ENCODE results near the gene MT3.

The MT3 gene

GRCh38 chr16:56631197-56631596 lies 41.9 kb downstream of the MT3 start:
- DNase-seq (ENCODE audit: low read depth in 2 of 2), result no peak

DNA sequence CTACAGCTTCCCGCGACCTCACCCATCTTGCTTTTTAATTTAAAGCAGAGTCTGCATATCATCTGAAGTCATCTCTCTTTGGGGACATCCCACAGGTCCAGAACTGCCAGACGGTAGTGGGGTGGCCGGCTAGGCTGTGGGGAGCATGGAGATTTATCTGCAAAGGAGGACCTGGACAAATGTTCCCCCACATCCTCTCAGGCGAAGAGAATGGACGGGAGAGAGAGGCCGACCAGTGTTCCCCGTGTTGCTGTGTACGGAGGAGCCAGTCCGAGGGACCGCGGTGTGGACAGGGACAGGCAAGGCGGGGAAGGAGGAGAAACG lies 42.5 kb downstream of the MT3 start:
- DNase-seq (ENCODE audit: low read depth in 2 of 2), result no peak

DNA sequence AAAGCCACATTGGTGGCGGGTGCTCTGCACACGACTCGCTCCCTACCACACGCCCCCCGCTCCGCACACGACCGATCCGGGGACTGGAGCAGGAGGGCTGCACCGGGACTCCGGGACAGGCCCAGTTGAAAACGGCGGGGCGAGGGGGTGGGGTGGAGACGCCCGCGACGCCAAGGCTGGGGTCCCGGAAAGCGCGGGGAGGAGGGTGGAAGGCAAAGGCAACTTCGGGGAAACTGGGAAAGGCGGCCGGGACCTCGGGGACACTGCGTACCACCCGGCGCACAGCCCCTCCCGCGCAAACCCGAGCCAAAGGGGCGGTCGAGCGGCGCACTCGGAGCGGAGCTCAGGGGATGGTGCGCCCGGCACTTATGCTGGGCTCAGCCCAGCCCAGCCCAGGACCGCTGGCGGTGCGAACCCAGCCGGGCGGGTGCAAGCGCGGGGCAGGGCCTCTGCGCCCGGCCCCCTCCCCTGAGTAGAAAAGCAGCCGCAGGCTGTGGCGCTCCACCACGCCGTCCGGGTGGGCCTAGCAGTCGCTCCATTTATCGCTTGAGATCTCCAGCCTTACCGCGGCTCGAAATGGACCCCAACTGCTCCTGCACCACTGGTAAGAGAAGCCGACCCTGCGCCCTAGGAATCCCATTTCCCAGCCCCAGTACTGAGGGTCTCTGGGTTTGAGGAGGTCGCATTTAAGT lies 43.0 kb downstream of the MT3 start, which contains the start of gene MT1M:
Gene MT1M, plus strand, starts transcription at position 504 of the 692 bp plus-strand sequence. Its CDS starts 73 bp downstream, at position 577.
- no peak for DNase-seq (ENCODE audit: low read depth in 2 of 2)

GRCh38 chr16:56632848-56633365 lies 43.6 kb downstream of the MT3 start:
- DNase-seq (ENCODE audit: low read depth in 2 of 2), result no peak

GRCh38 chr16:56633535-56633934 lies 44.2 kb downstream of the MT3 start:
- no peak for DNase-seq (ENCODE audit: low read depth in 2 of 2)

DNA sequence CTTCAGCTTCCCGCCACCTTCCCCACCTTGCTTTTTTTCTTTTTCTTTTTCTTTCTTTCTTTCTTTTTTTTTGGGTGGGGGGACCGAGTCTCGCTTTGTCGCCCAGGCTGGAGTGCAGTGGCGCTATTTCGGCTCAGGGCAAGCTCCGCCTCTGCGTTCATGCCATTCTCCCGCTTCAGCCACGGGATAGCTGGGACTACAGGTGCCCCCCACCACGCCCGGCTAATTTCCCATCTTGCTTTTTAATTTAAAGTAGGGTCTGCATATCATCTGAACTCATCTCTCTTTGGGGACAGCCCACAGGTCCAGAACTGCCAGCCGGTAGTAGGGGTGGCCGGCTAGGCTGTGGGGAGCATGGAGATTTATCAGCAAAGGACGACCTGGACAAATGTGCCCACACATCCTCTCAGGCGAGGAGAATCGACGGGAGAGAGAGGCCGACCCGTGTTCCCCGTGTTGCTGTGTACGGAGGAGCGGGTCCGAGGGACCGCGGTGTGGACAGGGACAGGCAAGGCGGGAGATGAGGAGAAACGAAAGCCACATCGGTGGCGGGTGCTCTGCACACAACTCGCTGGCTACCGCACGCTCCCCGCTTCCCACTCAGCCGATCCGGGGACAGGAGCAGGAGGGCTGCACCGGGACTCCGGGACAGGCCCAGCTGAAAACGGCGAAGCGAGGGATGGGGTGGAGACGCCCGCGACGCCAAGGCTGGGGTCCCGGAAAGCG lies 45.5 kb downstream of the MT3 start:
- no peak for DNase-seq (ENCODE audit: low read depth in 2 of 2)

DNA sequence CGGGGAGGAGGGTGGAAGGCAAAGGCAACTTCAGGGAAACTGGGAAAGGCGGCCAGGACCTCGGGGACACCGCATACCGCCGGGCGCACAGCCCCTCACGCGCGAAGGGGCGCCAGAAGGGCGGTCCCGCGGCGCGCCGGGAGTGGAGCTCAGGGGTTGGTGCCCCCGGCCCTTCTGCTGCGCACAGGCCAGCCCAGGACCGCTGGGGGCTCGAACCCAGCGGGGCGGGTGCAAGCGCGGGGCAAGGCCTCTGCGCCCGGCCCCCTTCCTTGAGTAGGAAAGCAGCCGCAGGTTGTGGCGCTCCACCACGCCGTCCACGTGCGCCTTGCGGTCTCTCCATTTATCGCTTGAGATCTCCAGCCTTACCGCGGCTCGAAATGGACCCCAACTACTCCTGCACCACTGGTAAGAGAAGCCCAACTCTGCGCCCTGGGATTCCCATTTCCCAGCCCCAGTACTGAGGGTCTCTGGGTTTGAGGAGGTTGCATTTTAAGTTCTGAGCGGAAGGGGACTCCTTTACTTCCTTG lies 46.2 kb downstream of the MT3 start:
- DNase-seq (ENCODE audit: low read depth in 2 of 2), result no peak

DNA sequence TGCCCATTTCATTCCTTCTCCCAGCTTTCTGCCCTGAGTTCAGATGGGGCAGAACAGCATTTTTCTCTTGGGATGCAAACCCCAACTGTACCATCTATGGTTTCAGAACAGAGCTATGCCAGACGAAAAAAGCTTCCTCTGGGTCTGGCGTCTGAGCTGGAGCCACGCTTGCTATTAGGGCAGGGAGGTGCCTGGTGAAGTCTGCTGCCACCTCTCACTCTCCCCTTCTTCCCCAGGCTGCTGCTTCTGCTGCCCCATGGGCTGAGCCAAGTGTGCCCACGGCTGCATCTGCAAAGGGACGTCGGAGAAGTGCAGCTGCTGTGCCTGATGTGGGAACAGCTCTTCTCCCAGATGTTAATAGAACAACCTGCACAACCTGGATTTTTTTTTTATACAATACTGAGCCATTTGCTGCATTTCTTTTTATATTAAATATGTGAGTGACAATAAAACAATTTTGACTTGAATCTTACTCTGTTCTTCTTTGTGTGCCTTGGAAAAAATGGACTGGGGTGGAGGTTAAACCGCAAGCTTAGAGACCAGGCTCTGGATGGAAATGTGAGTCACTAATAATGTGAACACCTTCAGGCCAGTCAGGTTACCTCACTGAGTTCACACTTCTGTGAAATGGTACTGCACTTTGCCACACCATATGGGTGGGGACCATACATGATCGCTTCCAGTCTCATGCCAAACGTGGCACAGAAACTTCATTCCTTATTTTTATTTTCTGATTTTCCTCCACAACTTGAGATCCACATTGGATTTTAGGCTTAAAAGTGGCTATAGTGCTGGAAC lies 47.5 kb downstream of the MT3 start:
- no peak for DNase-seq (ENCODE audit: low read depth in 2 of 2)

DNA sequence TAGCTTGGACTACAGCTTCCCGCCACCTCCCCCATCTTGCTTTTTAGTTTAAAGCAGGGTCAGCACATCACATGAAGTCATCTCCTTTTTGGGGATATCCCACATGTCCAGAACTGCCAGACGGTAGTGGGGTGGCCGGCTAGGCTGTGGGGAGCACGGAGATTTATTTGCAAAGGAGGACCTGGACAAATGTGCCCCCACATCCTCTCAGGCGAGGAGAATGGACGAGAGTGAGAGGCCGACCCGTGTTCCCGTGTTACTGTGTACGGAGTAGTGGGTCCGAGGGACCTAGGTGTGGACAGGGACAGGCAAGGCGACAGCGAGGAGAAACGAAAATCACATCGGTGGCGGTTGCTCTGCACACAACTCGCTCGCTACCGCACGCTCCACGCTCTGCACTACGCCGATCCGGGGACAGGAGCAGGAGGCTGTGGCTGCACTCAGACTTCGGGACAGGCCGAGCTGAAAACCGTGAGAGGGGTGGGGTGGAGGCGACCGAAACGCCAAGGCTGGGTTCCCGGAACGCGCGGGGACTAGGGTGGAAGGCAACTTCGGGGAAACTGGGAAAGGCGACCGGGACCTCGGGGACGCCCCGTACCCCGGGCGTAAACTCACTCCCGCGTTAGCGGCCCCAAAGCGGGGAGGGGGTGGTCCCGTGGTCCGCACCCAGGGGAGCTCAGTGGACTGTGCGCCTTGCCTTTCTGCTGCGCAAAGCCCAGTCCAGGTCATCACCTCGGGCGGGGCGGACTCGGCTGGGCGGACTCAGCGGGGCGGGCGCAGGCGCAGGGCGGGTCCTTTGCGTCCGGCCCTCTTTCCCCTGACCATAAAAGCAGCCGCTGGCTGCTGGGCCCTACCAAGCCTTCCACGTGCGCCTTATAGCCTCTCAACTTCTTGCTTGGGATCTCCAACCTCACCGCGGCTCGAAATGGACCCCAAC lies 48.8 kb downstream of the MT3 start, which contains the start of gene MT1A:
Gene MT1A, plus strand, starts transcription at position 853 of the 937 bp plus-strand sequence. Its CDS starts 73 bp downstream, at position 926.
- DNase-seq (ENCODE audit: low read depth in 2 of 2), result no peak

GRCh38 chr16:56639045-56639444 lies 49.7 kb downstream of the MT3 start:
- DNase-seq (ENCODE audit: low read depth in 2 of 2), result no peak

DNA sequence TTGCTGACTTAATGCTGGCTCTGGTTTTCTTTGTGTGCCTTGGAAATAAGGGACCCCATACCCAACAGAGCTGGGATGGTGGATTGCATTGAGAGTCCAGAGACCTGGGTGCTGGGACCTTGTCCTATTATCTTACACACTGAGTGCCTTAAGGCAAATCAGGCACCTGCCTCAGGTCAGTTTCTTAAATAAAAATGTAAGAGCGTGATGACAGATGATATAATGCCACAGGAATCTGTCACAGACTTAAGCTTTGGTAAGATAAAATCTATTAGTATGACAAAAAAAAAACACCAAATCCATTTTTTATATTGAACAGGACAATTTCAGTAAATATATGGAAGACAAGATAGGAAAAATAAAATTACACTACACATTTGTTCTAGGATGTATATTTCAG lies 50.7 kb downstream of the MT3 start:
- DNase-seq (ENCODE audit: low read depth in 2 of 2), result no peak
